GM12878 (cell line): ENCODE results near the gene ZNF618.

Experiments
- BACH1 ChIP-seq: fragments of 450-650 bp; IDR thresholded peaks from 2 replicates; pipeline ENCODE4 v1.6.1; 2017; ENCODE audit warnings: mild to moderate bottlenecking, borderline replicate concordance
- CBFB ChIP-seq: IDR thresholded peaks from 2 replicates; pipeline ENCODE4 v1.6.1; 2016; ENCODE audit warnings: antibody characterized with exemption, low read depth
- CEBPB ChIP-seq, 2 experiments: fragments of 150-350 bp in 1 of 2; IDR thresholded peaks; 2 replicates each; pipeline ENCODE4 v1.6.1; 2012 to 2014; ENCODE audit warnings: low read depth in 2 of 2, low read length in 2 of 2, borderline replicate concordance in 1 of 2, inconsistent platforms in 1 of 2
- CTCF ChIP-seq, 3 experiments: IDR thresholded peaks in 2 of 3; conservative IDR thresholded peaks in 1 of 3; 2 replicates each; pipeline ENCODE4 v1.5.1; 2011; ENCODE audit warnings: low read depth in 3 of 3, low read length in 3 of 3, mild to moderate bottlenecking in 3 of 3, control low read depth in 2 of 3, moderate library complexity in 2 of 3, inconsistent platforms in 1 of 3, mixed read lengths in 1 of 3; ENCODE audit not compliant: control insufficient read depth in 2 of 3, insufficient read depth in 1 of 3; ENCODE audit errors: extremely low read depth in 1 of 3
- ETV6 ChIP-seq, 2 experiments: fragments of 450-650 bp in 1 of 2; IDR thresholded peaks in 1 of 2; conservative IDR thresholded peaks in 1 of 2; 2 replicates each; pipeline ENCODE4 v1.6.1; 2014; ENCODE audit warnings: antibody characterized with exemption in 1 of 2, borderline replicate concordance in 1 of 2, low read depth in 1 of 2, mild to moderate bottlenecking in 1 of 2, moderate library complexity in 1 of 2
- FOXK2 ChIP-seq: fragments of 450-650 bp; IDR thresholded peaks from 2 replicates; pipeline ENCODE4 v1.6.1; 2017; ENCODE audit warnings: mild to moderate bottlenecking, moderate library complexity
- JUNB ChIP-seq: IDR thresholded peaks from 2 replicates; pipeline ENCODE4 v1.6.1; 2016; ENCODE audit warnings: antibody characterized with exemption, mild to moderate bottlenecking
- LARP7 ChIP-seq: fragments of 450-650 bp; IDR thresholded peaks from 2 replicates; pipeline ENCODE4 v1.6.1; 2017; ENCODE audit warnings: mild to moderate bottlenecking
- MLLT1 ChIP-seq: fragments of 450-650 bp; IDR thresholded peaks from 2 replicates; pipeline ENCODE4 v1.6.1; 2016; ENCODE audit warnings: mild to moderate bottlenecking
- NR2F1 ChIP-seq: fragments of 450-650 bp; conservative IDR thresholded peaks from 2 replicates; pipeline ENCODE4 v1.6.1; 2017; ENCODE audit warnings: mild to moderate bottlenecking
- POLR2A ChIP-seq: IDR thresholded peaks from 2 replicates; pipeline ENCODE4 v1.6.1; 2011; ENCODE audit warnings: low read depth, mild to moderate bottlenecking, low read length
- SIN3A ChIP-seq: IDR thresholded peaks from 2 replicates; pipeline ENCODE4 v1.6.1; 2012; ENCODE audit warnings: low read depth, low read length, improper control_type of control experiment

- TF ChIP-seq NR2F1 (no peak), CBFB (no peak), SIN3A (no peak), MLLT1 (no peak), ETV6 (conservative IDR thresholded peaks at IDR 0.05 in 1 of 2, IDR thresholded peaks at IDR 0.05 in 1 of 2; ENCODE audit: borderline replicate concordance in 1 of 2, low read depth in 1 of 2) (no peak), BACH1 (no peak), JUNB (no peak), LARP7 (no peak), POLR2A (no peak), FOXK2 (no peak), CEBPB (IDR thresholded peaks at IDR 0.05; ENCODE audit: borderline replicate concordance in 1 of 2, low read depth in 2 of 2, low read length in 2 of 2) (no peak), CTCF (IDR thresholded peaks at IDR 0.05 in 2 of 3, conservative IDR thresholded peaks at IDR 0.05 in 1 of 3; ENCODE audit: control insufficient read depth in 2 of 3, extremely low read depth in 1 of 3, insufficient read depth in 1 of 3, low read depth in 3 of 3, low read length in 3 of 3) (no peak)
Measured at GRCh38 chr9:113837334-113837733, 38.8 kb upstream of the ZNF618 start.
